H9 (cell line): ENCODE measurements around the gene ANKRD28. TPM values are rescaled to one million over a fixed set of nuclear protein-coding genes. Genes with fewer than 3 reads are reported as not detected.

ENCODE experiments used
- DNase-seq: peaks from one replicate; pipeline ENCODE4 v3.0.0-alpha.2; 2017
- H2AFZ ChIP-seq: one replicate; pipeline ENCODE4 v1.6.1; 2013; ENCODE audit warnings: mild to moderate bottlenecking, low read length, control low read depth, moderate library complexity
- H2AK5ac ChIP-seq: 2 replicates; pipeline ENCODE4 v1.6.1; 2013; ENCODE audit warnings: low read length, control low read depth, mixed read lengths; ENCODE audit not compliant: insufficient read length
- H2BK120ac ChIP-seq: one replicate; pipeline ENCODE4 v1.6.1; 2013; ENCODE audit warnings: low read depth, mild to moderate bottlenecking, low read length, control low read depth, inconsistent platforms; ENCODE audit not compliant: poor library complexity, severe bottlenecking
- H2BK12ac ChIP-seq: 2 replicates; pipeline ENCODE4 v1.6.1; 2013; ENCODE audit warnings: low read length, control low read depth, mixed read lengths, low read depth; ENCODE audit not compliant: insufficient read length
- H2BK15ac ChIP-seq: 2 replicates; pipeline ENCODE4 v1.6.1; 2013; ENCODE audit warnings: low read depth, low read length, control low read depth
- H2BK20ac ChIP-seq: one replicate; pipeline ENCODE4 v1.6.1; 2013; ENCODE audit warnings: low read depth, mild to moderate bottlenecking, low read length, control low read depth, inconsistent platforms; ENCODE audit not compliant: poor library complexity, severe bottlenecking
- H2BK5ac ChIP-seq: 2 replicates; pipeline ENCODE4 v1.6.1; 2013; ENCODE audit warnings: low read length, control low read depth, mixed read lengths; ENCODE audit not compliant: insufficient read length
- H3K14ac ChIP-seq: 2 replicates; pipeline ENCODE4 v1.6.1; 2013; ENCODE audit warnings: low read length, control low read depth; ENCODE audit not compliant: insufficient read depth
- H3K18ac ChIP-seq: 2 replicates; pipeline ENCODE4 v1.6.1; 2013; ENCODE audit warnings: low read depth, mild to moderate bottlenecking, mixed read lengths, low read length, control low read depth; ENCODE audit not compliant: insufficient read length
- H3K23ac ChIP-seq: 2 replicates; pipeline ENCODE4 v1.6.1; 2013; ENCODE audit warnings: low read length, control low read depth, mixed read lengths, low read depth; ENCODE audit not compliant: insufficient read length
- H3K23me2 ChIP-seq: 2 replicates; pipeline ENCODE4 v1.6.1; 2013; ENCODE audit warnings: low read depth, mild to moderate bottlenecking, mixed read lengths, low read length, control low read depth; ENCODE audit not compliant: insufficient read length, poor library complexity, severe bottlenecking
- H3K27ac ChIP-seq: 2 replicates; pipeline ENCODE4 v1.5.1; 2013; ENCODE audit warnings: low read length, control low read depth, mixed read lengths, low read depth; ENCODE audit not compliant: insufficient read length
- H3K27me3 ChIP-seq: 2 replicates; pipeline ENCODE4 v1.6.1; 2013; ENCODE audit warnings: low read length, control low read depth, inconsistent platforms; ENCODE audit not compliant: insufficient read depth
- H3K4ac ChIP-seq: 2 replicates; pipeline ENCODE4 v1.6.1; 2013; ENCODE audit warnings: low read depth, mild to moderate bottlenecking, control low read depth, inconsistent platforms, low read length, moderate library complexity
- H3K4me1 ChIP-seq: 2 replicates; pipeline ENCODE4 v1.6.1; 2013; ENCODE audit warnings: low read length, control low read depth, inconsistent platforms; ENCODE audit not compliant: insufficient read depth
- H3K4me2 ChIP-seq: 2 replicates; pipeline ENCODE4 v1.6.1; 2013; ENCODE audit warnings: low read length, control low read depth, mixed read lengths; ENCODE audit not compliant: insufficient read length, insufficient read depth
- H3K56ac ChIP-seq: 2 replicates; pipeline ENCODE4 v1.6.1; 2013; ENCODE audit warnings: low read depth, mild to moderate bottlenecking, mixed read lengths, low read length, control low read depth; ENCODE audit not compliant: insufficient read length
- H3K79me1 ChIP-seq: 2 replicates; pipeline ENCODE4 v1.6.1; 2013; ENCODE audit warnings: low read depth, mild to moderate bottlenecking, moderate library complexity, low read length, control low read depth, inconsistent platforms; ENCODE audit not compliant: insufficient read depth, poor library complexity, severe bottlenecking
- H3K79me2 ChIP-seq: 2 replicates; pipeline ENCODE4 v1.6.1; 2013; ENCODE audit warnings: low read length, control low read depth, inconsistent platforms; ENCODE audit not compliant: insufficient read depth
- H3K9ac ChIP-seq: 2 replicates; pipeline ENCODE4 v1.6.1; 2013; ENCODE audit warnings: low read length, control low read depth, mixed read lengths; ENCODE audit not compliant: insufficient read length; ENCODE audit errors: extremely low read depth
- H3K9me3 ChIP-seq: one replicate; pipeline ENCODE4 v1.6.1; 2013; ENCODE audit warnings: low read depth, low read length, inconsistent platforms; ENCODE audit not compliant: control insufficient read depth
- H3T11ph ChIP-seq: one replicate; pipeline ENCODE4 v1.6.1; 2013; ENCODE audit warnings: mild to moderate bottlenecking, low read length, control low read depth, inconsistent platforms
- H4K20me1 ChIP-seq: one replicate; pipeline ENCODE4 v1.6.1; 2013; ENCODE audit not compliant: control insufficient read depth, insufficient read length, insufficient read depth
- H4K5ac ChIP-seq: 2 replicates; pipeline ENCODE4 v1.6.1; 2013; ENCODE audit warnings: low read depth, mild to moderate bottlenecking, mixed read lengths, low read length, control low read depth; ENCODE audit not compliant: insufficient read length
- H4K8ac ChIP-seq: replicated peaks from 2 replicates; pipeline ENCODE4 v1.6.1; 2013; ENCODE audit warnings: low read length, control low read depth, mixed read lengths, low read depth; ENCODE audit not compliant: insufficient read length
- H4K91ac ChIP-seq: 2 replicates; pipeline ENCODE4 v1.6.1; 2013; ENCODE audit warnings: low read depth, mild to moderate bottlenecking, moderate library complexity, mixed read lengths, low read length, control low read depth; ENCODE audit not compliant: insufficient read length
- H3K27ac Mint-ChIP-seq, 3 experiments: 2 replicates in 2 of 3; 3 replicates in 1 of 3; pipeline ENCODE4 v1.8.0; 2020 to 2021; ENCODE audit warnings: mixed read lengths in 3 of 3, mild to moderate bottlenecking in 1 of 3, moderate library complexity in 1 of 3
- H3K27me3 Mint-ChIP-seq: 2 replicates; pipeline ENCODE4 v1.8.0; 2021; ENCODE audit warnings: low read depth, mild to moderate bottlenecking, moderate library complexity, mixed read lengths
- H3K36me3 Mint-ChIP-seq, 3 experiments: 2 replicates in 2 of 3; 3 replicates in 1 of 3; pipeline ENCODE4 v1.8.0; 2020 to 2021; ENCODE audit warnings: low read depth in 3 of 3, mixed read lengths in 3 of 3; ENCODE audit not compliant: insufficient read depth in 1 of 3
- H3K4me1 Mint-ChIP-seq, 2 experiments: 2 replicates each; pipeline ENCODE4 v1.8.0; 2020; ENCODE audit warnings: mixed read lengths in 2 of 2
- H3K4me3 Mint-ChIP-seq, 2 experiments: 2 replicates in 1 of 2; 3 replicates in 1 of 2; pipeline ENCODE4 v1.8.0; 2020 to 2021; ENCODE audit warnings: mild to moderate bottlenecking in 2 of 2, mixed read lengths in 2 of 2, moderate library complexity in 1 of 2
- H3K9me3 Mint-ChIP-seq, 2 experiments: 2 replicates in 1 of 2; 3 replicates in 1 of 2; pipeline ENCODE4 v1.8.0; 2020; ENCODE audit warnings: mild to moderate bottlenecking in 2 of 2, mixed read lengths in 2 of 2, moderate library complexity in 1 of 2
- WGBS: extraction: QIAGEN DNeasy Blood & Tissue Kit; methylation state at CpG from one replicate; pipeline ENCODE4 v1.1.7; 2013; ENCODE audit warnings: missing lambda C conversion rate, low lambda C conversion rate, mixed read lengths; ENCODE audit not compliant: insufficient read length; ENCODE audit errors: extremely low coverage; 5-methylcytosine and 5-hydroxymethylcytosine counted together
- total RNA-seq: library from RNA; stranded (reverse); gene quantifications from 2 replicates; pipeline ENCODE4 v1.2.1, GENCODE V29; 2021
- TF ChIP-seq, protein P1 (sequence below): fragments of 200-600 bp; sonication (generic); conservative IDR thresholded peaks from 3 replicates; pipeline ENCODE4 v1.8.0; 2021; ENCODE audit warnings: antibody characterized with exemption, mild to moderate bottlenecking

The ANKRD28 gene
- total RNA-seq, 1 experiment from 2014 or later, result 59.0 TPM

DNA sequence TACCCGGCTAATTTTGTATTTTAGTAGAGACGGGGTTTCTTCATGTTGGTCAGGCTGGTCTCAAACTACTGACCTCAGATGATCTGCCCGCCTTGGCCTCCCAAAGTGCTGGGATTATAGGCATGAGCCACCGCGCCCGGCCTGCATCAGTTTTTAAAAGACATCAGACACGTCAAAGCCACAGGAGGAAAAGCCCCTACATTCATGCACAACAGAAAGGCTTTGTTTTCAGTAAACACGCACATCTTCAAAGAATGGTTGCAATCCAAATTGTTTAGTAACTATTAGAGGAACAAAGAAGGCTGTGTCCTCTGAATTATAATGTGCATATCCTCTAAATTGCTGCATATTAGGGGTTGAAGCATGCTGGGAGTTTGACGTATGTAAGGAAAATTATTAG lies 142.9 kb downstream of the ANKRD28 start:
- no peak for DNase-seq
- Histone ChIP-seq H2BK12ac (no peak overlapping the region), H2BK120ac (no peak overlapping the region), H2BK20ac (no peak overlapping the region), H3K9ac (no peak overlapping the region), H4K91ac (no peak overlapping the region), H3K56ac (no peak overlapping the region), H3K4ac (no peak overlapping the region), H4K5ac (no peak overlapping the region), H3K14ac (no peak overlapping the region), H3T11ph (no peak overlapping the region), H3K79me1 (no peaks in the 10 kb centered on the region), H2BK5ac (no peak overlapping the region), H2AK5ac (no peak overlapping the region), H3K79me2 (no peaks in the 10 kb centered on the region), H3K4me1 (no peaks in the 10 kb centered on the region), H4K20me1 (no peaks in the 10 kb centered on the region), H3K18ac (no peak overlapping the region), H4K8ac (no peak overlapping the region), H3K9me3 (no peaks in the 10 kb centered on the region), H2BK15ac (no peak overlapping the region), H3K27me3 (no peaks in the 10 kb centered on the region), H2AFZ (no peak overlapping the region), H3K23ac (no peak overlapping the region), H3K27ac (no peak overlapping the region), H3K4me2 (no peak overlapping the region), H3K23me2 (no peaks in the 10 kb centered on the region)
- H3K27ac Mint-ChIP-seq, result no peak overlapping the region
- TF ChIP-seq, protein P1, sequence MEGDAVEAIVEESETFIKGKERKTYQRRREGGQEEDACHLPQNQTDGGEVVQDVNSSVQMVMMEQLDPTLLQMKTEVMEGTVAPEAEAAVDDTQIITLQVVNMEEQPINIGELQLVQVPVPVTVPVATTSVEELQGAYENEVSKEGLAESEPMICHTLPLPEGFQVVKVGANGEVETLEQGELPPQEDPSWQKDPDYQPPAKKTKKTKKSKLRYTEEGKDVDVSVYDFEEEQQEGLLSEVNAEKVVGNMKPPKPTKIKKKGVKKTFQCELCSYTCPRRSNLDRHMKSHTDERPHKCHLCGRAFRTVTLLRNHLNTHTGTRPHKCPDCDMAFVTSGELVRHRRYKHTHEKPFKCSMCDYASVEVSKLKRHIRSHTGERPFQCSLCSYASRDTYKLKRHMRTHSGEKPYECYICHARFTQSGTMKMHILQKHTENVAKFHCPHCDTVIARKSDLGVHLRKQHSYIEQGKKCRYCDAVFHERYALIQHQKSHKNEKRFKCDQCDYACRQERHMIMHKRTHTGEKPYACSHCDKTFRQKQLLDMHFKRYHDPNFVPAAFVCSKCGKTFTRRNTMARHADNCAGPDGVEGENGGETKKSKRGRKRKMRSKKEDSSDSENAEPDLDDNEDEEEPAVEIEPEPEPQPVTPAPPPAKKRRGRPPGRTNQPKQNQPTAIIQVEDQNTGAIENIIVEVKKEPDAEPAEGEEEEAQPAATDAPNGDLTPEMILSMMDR, result no peak
- H3K27me3 Mint-ChIP-seq, result no peaks in the 10 kb centered on the region
- H3K9me3 Mint-ChIP-seq, result peaks cover 12 to 25% of the 10 kb centered on the region in 2 experiments
- WGBS, result 100% methylated on average over 1 of the region's 9 CpGs
- H3K36me3 Mint-ChIP-seq, result peaks cover 9 to 13% (median 11%) of the 10 kb centered on the region in 3 experiments
- no peak overlapping the region for H3K4me3 Mint-ChIP-seq
- peaks cover 15% of the 10 kb centered on the region in 2 experiments for H3K4me1 Mint-ChIP-seq
